ENCODE measurements around the gene DMAC2L.
A peak's percentile ranks its signal among the peaks of the same experiment; 100 is the strongest.
"Not testable (repeated sequence)": the region's sequence is repeated elsewhere in the genome, so short reads cannot be mapped to it uniquely, and the experiment has no call there.

DMAC2L gene

GRCh38 chr14:50357753-50358395 is 45.8 kb downstream of the DMAC2L start:
- no peak for DNase-seq

- DNase-seq: no peak
Observed at GRCh38 chr14:50359631-50360030, 47.5 kb downstream of the DMAC2L start.

GRCh38 chr14:50360093-50360492 is 48.0 kb downstream of the DMAC2L start:
- no peak for DNase-seq

DNA sequence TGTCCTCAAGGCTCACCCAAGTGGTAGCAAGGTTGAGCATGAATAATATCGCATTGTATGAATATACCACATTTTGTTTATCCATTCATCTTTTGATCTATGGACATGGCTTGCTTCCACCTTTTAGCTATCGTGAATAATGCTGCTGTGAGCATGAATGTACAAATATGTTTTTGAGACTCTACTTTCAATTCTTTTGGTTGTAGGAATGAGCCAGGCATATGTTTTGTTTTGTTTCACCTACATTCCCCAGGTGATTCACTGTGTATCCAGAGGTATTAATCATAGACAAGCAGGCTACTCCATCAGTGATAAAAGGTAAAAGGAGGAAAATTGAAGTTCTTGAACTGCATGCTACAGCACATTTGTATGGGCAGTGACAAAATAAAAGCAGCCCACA is 48.7 kb downstream of the DMAC2L start:
- no peak for DNase-seq

GRCh38 chr14:50361473-50362403 is 49.6 kb downstream of the DMAC2L start:
- not testable (repeated sequence) for DNase-seq

GRCh38 chr14:50362764-50363713 is 50.9 kb downstream of the DMAC2L start:
- DNase-seq: peak; percentile 47

GRCh38 chr14:50363714-50364111 is 51.6 kb downstream of the DMAC2L start:
- DNase-seq: peak; percentile 44

- no peak for DNase-seq
Observed at GRCh38 chr14:50364792-50365191, 52.7 kb downstream of the DMAC2L start.

DNA sequence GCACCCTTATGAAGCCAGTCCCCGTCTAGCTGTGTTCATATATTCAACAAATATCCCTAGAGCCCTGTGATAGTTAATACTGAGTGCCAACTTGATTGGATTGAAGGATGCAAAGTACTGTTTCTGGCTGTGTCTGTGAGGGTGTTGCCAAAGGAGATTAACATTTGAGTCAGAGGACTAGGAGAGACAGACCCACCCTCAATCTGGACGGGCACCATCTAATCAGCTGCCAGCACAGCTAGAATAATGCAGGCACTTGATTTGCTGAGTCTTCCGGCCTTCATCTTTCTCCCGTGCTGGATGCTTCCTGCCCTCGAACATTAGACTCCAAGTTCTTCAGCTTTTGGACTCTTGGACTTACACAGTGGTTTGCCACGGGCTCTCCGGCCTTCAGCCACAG is 53.4 kb downstream of the DMAC2L start:
- not testable (repeated sequence) for DNase-seq

- no peak for DNase-seq
Observed at GRCh38 chr14:50366115-50366514, 54.0 kb downstream of the DMAC2L start.

DNA sequence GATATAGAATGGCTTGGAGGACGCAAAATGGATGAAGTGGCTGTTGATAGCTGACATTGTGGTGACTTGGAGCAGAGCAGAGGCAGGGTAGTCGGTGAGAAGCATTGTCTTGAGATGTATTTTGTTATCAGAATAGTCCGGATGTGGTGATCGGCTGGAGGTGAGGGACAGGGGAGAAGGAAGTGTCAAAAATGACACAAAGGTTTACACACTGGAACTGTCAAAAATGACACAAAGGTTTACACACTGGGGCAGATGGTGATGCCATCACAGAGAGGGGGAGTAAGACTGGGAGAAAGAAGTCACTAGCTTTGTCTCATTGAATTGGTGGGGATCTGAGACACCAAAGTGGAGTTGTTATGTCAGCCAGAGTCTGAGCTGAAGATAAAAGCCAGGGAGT is 54.5 kb downstream of the DMAC2L start:
- no peak for DNase-seq

DNA sequence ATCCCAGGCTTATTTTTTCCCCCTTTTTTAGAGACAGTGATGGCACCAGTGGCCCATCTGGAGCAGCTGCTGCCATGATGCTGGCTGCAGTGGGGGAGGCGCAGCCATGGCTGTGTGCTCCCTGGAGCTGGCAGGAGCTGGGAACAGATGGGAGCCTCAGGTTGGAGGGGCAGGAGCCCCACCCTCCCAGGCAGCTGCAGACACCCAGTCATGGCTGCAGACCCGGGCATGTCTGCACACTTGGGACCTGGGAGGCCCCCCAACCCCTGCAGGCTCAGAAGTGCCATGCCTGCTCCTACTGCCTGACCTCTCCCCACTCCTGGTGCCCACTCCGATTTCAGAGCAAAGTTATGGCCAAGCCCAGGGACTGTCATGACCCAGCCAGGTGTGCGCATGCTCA is 59.4 kb downstream of the DMAC2L start:
- no peak for DNase-seq

- DNase-seq: no peak
Observed at GRCh38 chr14:50373959-50374358, 61.8 kb downstream of the DMAC2L start.

- DNase-seq: no peak
Observed at GRCh38 chr14:50375760-50376159, 63.6 kb downstream of the DMAC2L start.
